ENCODE results near the gene NTRK3. TPM values are rescaled to one million over a fixed set of nuclear protein-coding genes. Genes with fewer than 3 reads are reported as not detected.

NTRK3 gene
- total RNA-seq, 3 donors from 2014 or later (not counting 1 experiment from before 2014, with no cell fraction given), result not detected

GRCh38 chr15:88174571-88174970 lies 82.0 kb downstream of the NTRK3 start:
- no peak for ATAC-seq

DNA sequence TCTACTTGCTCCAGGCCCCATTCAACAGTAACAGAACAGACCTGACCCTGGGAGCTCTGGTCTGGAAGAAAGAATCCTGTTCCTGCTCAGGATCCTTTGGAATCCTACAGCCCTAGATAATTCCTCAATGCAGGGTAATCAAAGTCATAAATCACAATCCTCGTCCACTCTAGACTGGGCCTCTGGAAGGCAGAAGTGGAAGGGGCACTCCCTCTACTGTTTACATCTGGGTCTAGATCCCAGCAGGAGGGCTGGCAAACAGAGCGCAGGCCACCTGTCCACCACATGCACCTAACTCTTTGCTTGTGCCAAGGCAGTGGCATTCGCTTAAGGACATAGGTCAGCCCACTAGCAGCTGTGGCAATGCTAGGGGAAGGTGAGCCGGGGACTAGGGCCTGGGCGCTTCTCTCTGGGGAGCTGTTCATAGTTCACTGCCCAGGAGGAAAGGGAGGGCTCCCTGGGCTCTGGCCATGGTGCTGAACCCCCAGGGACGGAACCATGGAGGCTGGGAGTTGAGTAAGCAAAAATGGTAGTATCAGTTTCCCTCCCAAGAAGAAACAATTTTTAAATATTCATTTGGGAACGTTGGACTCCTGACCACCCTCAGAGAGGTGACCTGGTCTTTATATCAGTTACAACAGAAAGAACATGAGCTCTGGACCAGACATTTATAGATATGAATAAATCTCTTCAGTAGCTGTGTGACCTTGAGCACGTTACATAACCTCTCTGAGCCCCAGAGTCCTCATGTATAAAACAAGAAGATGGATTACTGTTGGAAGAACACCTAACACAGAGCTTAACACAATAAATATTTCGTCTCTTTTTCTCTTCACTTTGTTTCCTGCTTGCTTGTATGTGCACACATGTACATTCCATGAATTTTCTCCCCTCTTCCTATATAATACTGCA lies 90.2 kb downstream of the NTRK3 start:
- DNase-seq (no peak), ATAC-seq (no peak)
- H3K27ac Mint-ChIP-seq, result no peak overlapping the region
- H3K27ac ChIP-seq (ENCODE audit: low read length), result no peak overlapping the region
- H3K27me3 ChIP-seq (ENCODE audit: control insufficient read depth, insufficient read depth, low read length), result no peaks in the 10 kb centered on the region
- no peaks in the 10 kb centered on the region for H3K36me3 ChIP-seq (ENCODE audit: control insufficient read depth, insufficient read depth, low read length)
- H3K9me3 Mint-ChIP-seq, result peaks cover 0 to 2% of the 10 kb centered on the region in 2 donors
- H3K4me3 ChIP-seq (ENCODE audit: low read length), result no peak overlapping the region
- intact Hi-C loops (cut with micrococcal nuclease), result no loop called here
- WGBS (ENCODE audit: insufficient coverage), result 34% methylated on average over 9 of the region's 9 CpGs
- no peaks in the 10 kb centered on the region for H3K36me3 Mint-ChIP-seq
- TF ChIP-seq CTCF (IDR thresholded peaks at IDR 0.05), result no peak
- no peak overlapping the region for H3K4me3 Mint-ChIP-seq
- H3K9me3 ChIP-seq (ENCODE audit: control insufficient read depth, insufficient read depth, low read length), result no peaks in the 10 kb centered on the region
- no peaks in the 10 kb centered on the region for H3K4me1 Mint-ChIP-seq
- no peaks in the 10 kb centered on the region for H3K4me1 ChIP-seq (ENCODE audit: control insufficient read depth, insufficient read depth, low read length)
- peaks cover 2 to 5% of the 10 kb centered on the region in 2 donors for H3K27me3 Mint-ChIP-seq (ENCODE audit: low read depth in 2 of 2)

More at GRCh38 chr15:88174571-88174970, 82.0 kb downstream of the NTRK3 start:
- TF ChIP-seq CTCF (IDR thresholded peaks at IDR 0.05), result no peak
- Histone ChIP-seq H3K4me1 (ENCODE audit: control insufficient read depth, insufficient read depth, low read length) (no peaks in the 10 kb centered on the region), H3K4me3 (ENCODE audit: low read length) (no peak overlapping the region), H3K27me3 (ENCODE audit: control insufficient read depth, insufficient read depth, low read length) (no peaks in the 10 kb centered on the region), H3K36me3 (ENCODE audit: control insufficient read depth, insufficient read depth, low read length) (no peaks in the 10 kb centered on the region), H3K27ac (ENCODE audit: low read length) (no peak overlapping the region), H3K9me3 (ENCODE audit: control insufficient read depth, insufficient read depth, low read length) (no peaks in the 10 kb centered on the region)
- Mint-ChIP-seq H3K27ac (no peak overlapping the region), H3K4me3 (no peak overlapping the region), H3K9me3 (no peaks in the 10 kb centered on the region), H3K4me1 (no peaks in the 10 kb centered on the region), H3K36me3 (no peaks in the 10 kb centered on the region), H3K27me3 (ENCODE audit: low read depth in 2 of 2) (peaks cover 6% of the 10 kb centered on the region in 2 donors)
- intact Hi-C loops (cut with micrococcal nuclease), result no loop called here
- WGBS (ENCODE audit: insufficient coverage), result 54% methylated on average over 4 of the region's 4 CpGs
- no peak for DNase-seq

DNA sequence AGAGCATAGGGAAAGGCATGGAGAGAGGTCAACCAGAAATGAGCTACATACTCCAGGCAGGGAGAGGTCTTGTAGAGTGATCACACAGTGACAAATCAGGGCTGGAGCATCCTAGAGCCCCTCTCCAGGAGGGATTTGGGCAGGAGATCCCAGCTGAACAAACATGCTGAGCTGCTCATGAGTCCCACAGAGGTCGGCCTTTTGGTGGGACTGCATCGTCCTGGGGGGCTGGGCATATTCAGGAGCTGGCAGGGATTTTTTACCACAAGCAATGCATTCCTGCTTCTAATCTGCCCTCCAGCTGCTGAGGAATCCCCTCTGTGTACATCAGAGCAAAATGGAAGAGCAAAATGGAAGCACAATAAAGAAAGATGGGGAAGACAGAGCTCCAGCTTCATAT lies 94.9 kb downstream of the NTRK3 start:
- no peaks in the 10 kb centered on the region for H3K4me1 ChIP-seq (ENCODE audit: control insufficient read depth, insufficient read depth, low read length)
- no peaks in the 10 kb centered on the region for H3K9me3 Mint-ChIP-seq
- no peak for TF ChIP-seq CTCF (IDR thresholded peaks at IDR 0.05)
- H3K27me3 ChIP-seq (ENCODE audit: control insufficient read depth, insufficient read depth, low read length), result no peaks in the 10 kb centered on the region
- H3K27ac ChIP-seq (ENCODE audit: low read length), result no peak overlapping the region
- no peaks in the 10 kb centered on the region for H3K4me1 Mint-ChIP-seq
- H3K27ac Mint-ChIP-seq, result no peak overlapping the region
- no peak for DNase-seq
- WGBS (ENCODE audit: insufficient coverage), result 80% methylated on average over 2 of the region's 2 CpGs
- H3K36me3 ChIP-seq (ENCODE audit: control insufficient read depth, insufficient read depth, low read length), result no peaks in the 10 kb centered on the region
- ATAC-seq, result no peak
- no peak overlapping the region for H3K4me3 ChIP-seq (ENCODE audit: low read length)
- no peaks in the 10 kb centered on the region for H3K36me3 Mint-ChIP-seq
- intact Hi-C loops (cut with micrococcal nuclease), result no loop called here
- no peak overlapping the region for H3K4me3 Mint-ChIP-seq
- H3K27me3 Mint-ChIP-seq (ENCODE audit: low read depth in 2 of 2), result no peaks in the 10 kb centered on the region
- no peaks in the 10 kb centered on the region for H3K9me3 ChIP-seq (ENCODE audit: control insufficient read depth, insufficient read depth, low read length)
